IMR-90 (cell line): Measurements from ENCODE around the gene TPCN1.

Experiments
- CEBPB ChIP-seq: IDR thresholded peaks from 2 replicates; pipeline ENCODE4 v1.6.1; 2012; ENCODE audit warnings: low read depth, low read length, improper control_type of control experiment
- CTCF ChIP-seq: conservative IDR thresholded peaks from 2 replicates; pipeline ENCODE4 v1.5.1; 2012; ENCODE audit warnings: mild to moderate bottlenecking, low read depth, low read length, improper control_type of control experiment
- MAZ ChIP-seq: IDR thresholded peaks from 2 replicates; pipeline ENCODE4 v1.6.1; 2012; ENCODE audit warnings: low read depth, mild to moderate bottlenecking, low read length, improper control_type of control experiment, moderate library complexity, borderline replicate concordance
- RAD21 ChIP-seq: IDR thresholded peaks from 2 replicates; pipeline ENCODE4 v1.6.1; 2012; ENCODE audit warnings: low read length, improper control_type of control experiment
- USF2 ChIP-seq: fragments of 150-350 bp; IDR thresholded peaks from 2 replicates; pipeline ENCODE4 v1.6.1; 2017; ENCODE audit warnings: mild to moderate bottlenecking, antibody characterized with exemption, low read length, low read depth

- no peak for TF ChIP-seq CTCF
- no peak for TF ChIP-seq USF2
- no peak for TF ChIP-seq MAZ
- TF ChIP-seq RAD21: no peak
- TF ChIP-seq CEBPB: no peak
Observed at GRCh38 chr12:113248842-113249435, 27.7 kb downstream of the TPCN1 start.
